AG04450 (cell line): ENCODE data around the gene KYAT1. TPM values are rescaled to one million over a fixed set of nuclear protein-coding genes. Genes with fewer than 3 reads are reported as not detected.

Experiments used
- CTCF ChIA-PET: fragments of 300-600, 350-600 bp; formaldehyde crosslinking; extraction: SDS; loops from one replicate; lab custom pipeline; 2022; ENCODE audit warnings: antibody characterized with exemption, inconsistent platforms; lab: Charles Lee
- POLR2A ChIA-PET: fragments of 350-600 bp; formaldehyde crosslinking; extraction: SDS; loops from one replicate; lab custom pipeline; 2021; ENCODE audit warnings: antibody characterized with exemption, inconsistent platforms; lab: Yijun Ruan, JAX
- DNase-seq: peaks from one replicate; pipeline ENCODE4 v3.0.0-alpha.2; 2011; ENCODE audit warnings: low read depth, low spot score
- H3K27ac ChIP-seq: one replicate; pipeline ENCODE4 v1.5.1; 2012; ENCODE audit warnings: low read depth, low read length, control low read depth
- H3K27me3 ChIP-seq: one replicate; pipeline ENCODE4 v1.6.0; 2012; ENCODE audit warnings: low read length; ENCODE audit not compliant: control insufficient read depth, insufficient read depth
- H3K4me3 ChIP-seq: 2 replicates; pipeline ENCODE4 v1.5.1; 2011; ENCODE audit warnings: mild to moderate bottlenecking, low read depth, low read length, control low read depth
- H3K9me3 ChIP-seq: 2 replicates; pipeline ENCODE4 v1.5.1; 2012; ENCODE audit warnings: low read length; ENCODE audit not compliant: control insufficient read depth, insufficient read depth
- CTCF ChIP-seq: IDR thresholded peaks from 2 replicates; pipeline ENCODE4 v1.5.1; 2011; ENCODE audit warnings: low read depth, low read length, control low read depth, inconsistent platforms
- polyA plus RNA-seq: library from polyadenylated mRNA; depleted of rRNA; stranded (reverse); fragments of >200 nt; gene quantifications from 2 replicates; pipeline ENCODE4 v1.2.3, GENCODE V29; 2011

KYAT1 gene
- polyA plus RNA-seq, 1 experiment, result 5.2 TPM

GRCh38 chr9:128894764-128895163 lies 13.0 kb upstream of the KYAT1 start:
- no peak for DNase-seq
- no peak for TF ChIP-seq CTCF
- no peak overlapping the region for H3K27ac ChIP-seq
- CTCF ChIA-PET, result no interaction called here
- POLR2A ChIA-PET, result interaction anchor here (0.6 kb wide), 1 partner anchor 23 kb away, joined by 9 read pairs; no protein-coding TSS in a partner anchor
- no peaks in the 10 kb centered on the region for H3K27me3 ChIP-seq
- no peak overlapping the region for H3K4me3 ChIP-seq
- H3K9me3 ChIP-seq, result no peaks in the 10 kb centered on the region; the same call in 1 of the 2 replicates

DNA sequence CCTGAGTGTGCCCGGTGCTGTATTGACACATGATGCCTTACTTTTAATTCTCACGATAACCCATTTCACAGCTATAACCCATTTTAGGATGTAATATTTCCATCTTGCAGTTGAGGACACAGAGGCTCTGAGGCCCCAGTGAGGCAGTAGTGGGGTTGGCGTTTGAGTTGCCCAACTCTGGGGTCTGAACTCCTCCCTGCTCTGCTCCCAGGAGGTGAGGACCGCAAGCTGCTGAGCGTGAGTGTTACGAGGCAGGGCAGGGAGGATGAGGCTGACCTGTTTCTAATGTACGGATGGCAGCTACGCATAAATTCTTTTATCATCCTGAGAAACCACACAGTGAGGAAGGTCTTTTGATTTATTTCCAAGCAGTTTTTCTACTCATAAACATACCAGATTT lies 11.6 kb upstream of the KYAT1 start:
- POLR2A ChIA-PET, result interaction anchor here (0.5 to 1.0 kb wide), 2 partner anchors 12 to 441 kb away, joined by 3 to 4 read pairs; partner anchors contain the start of genes KYAT1 and LRRC8A
- H3K27ac ChIP-seq, result peak overlapping the region; percentile 87
- H3K4me3 ChIP-seq, result no peak overlapping the region
- CTCF ChIA-PET, result no interaction called here
- H3K27me3 ChIP-seq, result no peaks in the 10 kb centered on the region
- no peak for DNase-seq
- no peaks in the 10 kb centered on the region; the same call in 1 of the 2 replicates for H3K9me3 ChIP-seq
- TF ChIP-seq CTCF, result no peak

DNA sequence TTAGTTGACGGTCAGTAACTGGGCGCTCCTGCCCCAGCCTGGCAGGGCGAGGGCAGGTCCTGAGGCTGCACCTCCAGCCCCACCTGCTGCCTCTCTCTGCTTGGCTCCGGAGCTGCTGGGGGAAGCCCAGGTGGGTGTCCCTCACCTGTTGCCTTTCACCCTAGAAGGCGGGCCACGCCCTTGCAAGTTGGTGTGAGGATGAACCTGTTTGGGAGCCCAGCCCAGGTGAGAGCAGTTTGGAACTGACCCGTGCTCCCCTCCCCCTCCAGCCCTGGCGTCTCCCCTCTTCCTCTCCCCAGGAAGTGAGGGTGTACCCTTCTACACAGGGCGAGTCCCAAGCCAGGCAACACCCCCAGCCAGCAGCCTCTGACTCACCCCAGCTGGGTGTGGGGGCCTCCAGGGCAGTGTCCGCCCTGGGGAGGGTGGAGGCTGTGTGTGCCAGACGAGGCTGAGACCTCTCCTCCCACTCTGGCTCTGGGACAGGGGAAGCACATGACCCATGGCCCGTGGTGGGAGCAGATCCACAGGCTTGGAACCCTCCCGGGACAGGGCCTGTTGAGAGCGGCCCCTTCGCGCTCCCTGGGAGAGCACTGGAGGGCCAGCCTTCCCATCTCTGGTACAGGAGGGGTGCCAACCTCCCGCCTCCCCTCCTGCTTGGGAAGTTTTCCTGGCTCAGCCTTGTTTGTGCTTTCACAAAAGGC lies 10.6 kb upstream of the KYAT1 start:
- CTCF ChIA-PET, result no interaction called here
- Histone ChIP-seq H3K27ac (peak overlapping the region; percentile 87), H3K9me3 (no peaks in the 10 kb centered on the region; the same call in 1 of the 2 replicates), H3K27me3 (no peaks in the 10 kb centered on the region), H3K4me3 (0 out of 2 replicates have a peak overlapping the region, but pooled peaks have one; percentile 1)
- DNase-seq, result peak; percentile 36
- TF ChIP-seq CTCF, result no peak
- POLR2A ChIA-PET, result interaction anchor here (0.7 to 1.7 kb wide), 2 partner anchors 9 to 11 kb away, joined by 3 to 5 read pairs; partner anchors contain the start of gene KYAT1

- TF ChIP-seq CTCF, result no peak
- Histone ChIP-seq H3K27me3 (no peaks in the 10 kb centered on the region), H3K4me3 (0 out of 2 replicates have a peak overlapping the region, but pooled peaks have one; percentile 1), H3K9me3 (no peaks in the 10 kb centered on the region; the same call in 1 of the 2 replicates), H3K27ac (no peak overlapping the region)
- CTCF ChIA-PET, result interaction anchor here (0.6 to 1.0 kb wide), 3 partner anchors 29 to 137 kb away, joined by 3 read pairs; partner anchors contain the start of gene SH3GLB2
- no peak for DNase-seq
- POLR2A ChIA-PET, result interaction anchor here (0.7 to 1.7 kb wide), 2 partner anchors 9 to 10 kb away, joined by 3 to 5 read pairs; partner anchors contain the start of gene KYAT1
These were observed 9.8 kb upstream of the KYAT1 start for GRCh38 chr9:128891321-128892220.
